BLaER1 (cell line): ENCODE measurements around the gene TSTD2.

Experiments
- H3K27ac ChIP-seq: shearing (Covaris generic); formaldehyde crosslinking; 2 replicates; pipeline ENCODE4 v1.8.1; 2022
- H3K27me3 ChIP-seq: shearing (Covaris generic); formaldehyde crosslinking; 2 replicates; pipeline ENCODE4 v1.8.1; 2022
- H3K36me3 ChIP-seq: shearing (Covaris generic); formaldehyde crosslinking; 2 replicates; pipeline ENCODE4 v1.8.1; 2022
- H3K4me1 ChIP-seq: shearing (Covaris generic); formaldehyde crosslinking; 2 replicates; pipeline ENCODE4 v1.8.1; 2022
- H3K4me2 ChIP-seq: shearing (Covaris generic); formaldehyde crosslinking; 2 replicates; pipeline ENCODE4 v1.8.1; 2022
- H3K4me3 ChIP-seq: shearing (Covaris generic); formaldehyde crosslinking; 2 replicates; pipeline ENCODE4 v1.8.1; 2022
- H3K9ac ChIP-seq: shearing (Covaris generic); formaldehyde crosslinking; 2 replicates; pipeline ENCODE4 v1.8.1; 2022
- H3K9me3 ChIP-seq: shearing (Covaris generic); formaldehyde crosslinking; 2 replicates; pipeline ENCODE4 v1.8.1; 2022
- H4K20me1 ChIP-seq: shearing (Covaris generic); formaldehyde crosslinking; 2 replicates; pipeline ENCODE4 v1.8.1; 2022
- Cebpa-rat ChIP-seq: shearing (Covaris generic); IDR thresholded peaks from 2 replicates; pipeline ENCODE4 v1.8.1; 2022

TSTD2 gene

GRCh38 chr9:97660340-97660739 is 27.2 kb upstream of the TSTD2 start:
- no peak for TF ChIP-seq Cebpa-rat
- Histone ChIP-seq H3K36me3 (peaks cover 97% of the 10 kb centered on the region), H3K27me3 (no peaks in the 10 kb centered on the region)

GRCh38 chr9:97659771-97660170 is 26.6 kb upstream of the TSTD2 start:
- Histone ChIP-seq H3K4me1 (0 out of 2 replicates have a peak, but pooled peaks cover 4% of the 10 kb centered on the region), H3K9ac (no peak overlapping the region), H3K4me3 (no peak overlapping the region), H4K20me1 (0 out of 2 replicates have a peak, but pooled peaks cover 10% of the 10 kb centered on the region), H3K27ac (no peak overlapping the region), H3K36me3 (peaks cover 97% of the 10 kb centered on the region), H3K4me2 (no peak overlapping the region), H3K9me3 (no peaks in the 10 kb centered on the region), H3K27me3 (no peaks in the 10 kb centered on the region)
- no peak for TF ChIP-seq Cebpa-rat

More at GRCh38 chr9:97660340-97660739, 27.2 kb upstream of the TSTD2 start:
- H3K4me2 ChIP-seq = no peak overlapping the region
- no peak overlapping the region for H3K9ac ChIP-seq
- H3K4me3 ChIP-seq = no peak overlapping the region
- H3K9me3 ChIP-seq = no peaks in the 10 kb centered on the region
- H3K4me1 ChIP-seq = 0 out of 2 replicates have a peak, but pooled peaks cover 4% of the 10 kb centered on the region
- 0 out of 2 replicates have a peak, but pooled peaks cover 10% of the 10 kb centered on the region for H4K20me1 ChIP-seq
- H3K27ac ChIP-seq = no peak overlapping the region

- H3K27me3 ChIP-seq = no peaks in the 10 kb centered on the region
- H4K20me1 ChIP-seq = 0 out of 2 replicates have a peak, but pooled peaks cover 10% of the 10 kb centered on the region
- H3K4me1 ChIP-seq = 0 out of 2 replicates have a peak, but pooled peaks cover 4% of the 10 kb centered on the region
- no peak overlapping the region for H3K4me2 ChIP-seq
- no peak overlapping the region for H3K9ac ChIP-seq
- no peaks in the 10 kb centered on the region for H3K9me3 ChIP-seq
- peaks cover 97% of the 10 kb centered on the region for H3K36me3 ChIP-seq
- no peak overlapping the region for H3K4me3 ChIP-seq
- no peak for TF ChIP-seq Cebpa-rat
- H3K27ac ChIP-seq = no peak overlapping the region
Measured at GRCh38 chr9:97658707-97659106, 25.5 kb upstream of the TSTD2 start.

GRCh38 chr9:97651646-97652045 is 18.5 kb upstream of the TSTD2 start:
- Histone ChIP-seq H3K4me3 (no peak overlapping the region), H3K36me3 (peaks cover 92% of the 10 kb centered on the region), H3K27me3 (no peaks in the 10 kb centered on the region), H3K27ac (no peak overlapping the region), H3K4me1 (no peaks in the 10 kb centered on the region), H3K9me3 (no peaks in the 10 kb centered on the region), H3K9ac (no peak overlapping the region), H3K4me2 (no peak overlapping the region), H4K20me1 (peaks cover 40% of the 10 kb centered on the region)
- TF ChIP-seq Cebpa-rat = no peak

- Histone ChIP-seq H4K20me1 (peaks cover 59% of the 10 kb centered on the region), H3K27me3 (no peaks in the 10 kb centered on the region), H3K27ac (no peak overlapping the region), H3K36me3 (peaks cover 92% of the 10 kb centered on the region), H3K9ac (no peak overlapping the region), H3K4me3 (no peak overlapping the region), H3K4me1 (no peaks in the 10 kb centered on the region), H3K4me2 (no peak overlapping the region), H3K9me3 (no peaks in the 10 kb centered on the region)
- TF ChIP-seq Cebpa-rat = no peak
Measured at GRCh38 chr9:97647996-97648395, 14.8 kb upstream of the TSTD2 start.

GRCh38 chr9:97645720-97646119 is 12.6 kb upstream of the TSTD2 start:
- H3K27me3 ChIP-seq = no peaks in the 10 kb centered on the region
- no peak overlapping the region for H3K4me2 ChIP-seq
- H3K4me1 ChIP-seq = no peaks in the 10 kb centered on the region
- H3K27ac ChIP-seq = no peak overlapping the region
- H3K9me3 ChIP-seq = no peaks in the 10 kb centered on the region
- no peak for TF ChIP-seq Cebpa-rat
- H3K4me3 ChIP-seq = no peak overlapping the region
- H3K9ac ChIP-seq = no peak overlapping the region
- peaks cover 68% of the 10 kb centered on the region for H4K20me1 ChIP-seq
- peaks cover 92% of the 10 kb centered on the region for H3K36me3 ChIP-seq

- Histone ChIP-seq H3K36me3 (peaks cover 60% of the 10 kb centered on the region), H3K9me3 (no peaks in the 10 kb centered on the region), H3K4me2 (no peak overlapping the region), H3K27ac (no peak overlapping the region), H3K4me1 (peaks cover 32% of the 10 kb centered on the region), H3K4me3 (no peak overlapping the region), H3K27me3 (no peaks in the 10 kb centered on the region), H4K20me1 (peaks cover 84% of the 10 kb centered on the region), H3K9ac (no peak overlapping the region)
- TF ChIP-seq Cebpa-rat = no peak
Measured at GRCh38 chr9:97640325-97640724, 7.2 kb upstream of the TSTD2 start.

GRCh38 chr9:97638666-97639065 is 5.5 kb upstream of the TSTD2 start:
- H3K4me3 ChIP-seq = no peak overlapping the region
- H3K36me3 ChIP-seq = peaks cover 43% of the 10 kb centered on the region
- no peak for TF ChIP-seq Cebpa-rat
- H3K4me2 ChIP-seq = no peak overlapping the region
- peaks cover 92% of the 10 kb centered on the region for H4K20me1 ChIP-seq
- no peaks in the 10 kb centered on the region for H3K27me3 ChIP-seq
- peaks cover 39% of the 10 kb centered on the region for H3K4me1 ChIP-seq
- no peak overlapping the region for H3K27ac ChIP-seq
- H3K9ac ChIP-seq = no peak overlapping the region
- no peaks in the 10 kb centered on the region for H3K9me3 ChIP-seq

- Histone ChIP-seq H3K4me1 (peaks cover 42% of the 10 kb centered on the region), H3K27ac (no peak overlapping the region), H3K4me3 (no peak overlapping the region), H3K36me3 (peaks cover 26% of the 10 kb centered on the region), H4K20me1 (peaks cover 80% of the 10 kb centered on the region), H3K27me3 (no peaks in the 10 kb centered on the region), H3K9me3 (no peaks in the 10 kb centered on the region), H3K9ac (no peak overlapping the region), H3K4me2 (peak overlapping the region; percentile 16)
- TF ChIP-seq Cebpa-rat = no peak
Measured at GRCh38 chr9:97636903-97637302, 3.7 kb upstream of the TSTD2 start.

GRCh38 chr9:97635026-97635425 is 1.9 kb upstream of the TSTD2 start:
- Histone ChIP-seq H3K9me3 (no peaks in the 10 kb centered on the region), H3K4me1 (peaks cover 52% of the 10 kb centered on the region), H3K4me3 (peak overlapping the region; percentile 99), H3K4me2 (peak overlapping the region; percentile 88), H3K36me3 (peaks cover 10% of the 10 kb centered on the region; the same call in 1 of the 2 replicates), H3K27me3 (no peaks in the 10 kb centered on the region), H4K20me1 (peaks cover 64% of the 10 kb centered on the region), H3K9ac (peak overlapping the region; percentile 97), H3K27ac (peak overlapping the region; percentile 14; the same call in 1 of the 2 replicates)
- TF ChIP-seq Cebpa-rat = no peak
